NT2/D1 (cell line): Measurements from ENCODE around the gene DDX27.
"Not testable (repeated sequence)": the region's sequence is repeated elsewhere in the genome, so short reads cannot be mapped to it uniquely, and the experiment has no call there.

ENCODE experiments used
- SUZ12 ChIP-seq: IDR thresholded peaks from 2 replicates; pipeline ENCODE4 v1.6.1; 2011; ENCODE audit not compliant: insufficient read length, insufficient read depth; ENCODE audit errors: extremely low read depth
- YY1 ChIP-seq: IDR thresholded peaks from 2 replicates; pipeline ENCODE4 v1.6.1; 2011; ENCODE audit not compliant: insufficient read length, insufficient read depth
- ZNF274 ChIP-seq: IDR thresholded peaks from 2 replicates; pipeline ENCODE4 v1.6.1; 2011; ENCODE audit warnings: mild to moderate bottlenecking, low read depth, low read length

DNA sequence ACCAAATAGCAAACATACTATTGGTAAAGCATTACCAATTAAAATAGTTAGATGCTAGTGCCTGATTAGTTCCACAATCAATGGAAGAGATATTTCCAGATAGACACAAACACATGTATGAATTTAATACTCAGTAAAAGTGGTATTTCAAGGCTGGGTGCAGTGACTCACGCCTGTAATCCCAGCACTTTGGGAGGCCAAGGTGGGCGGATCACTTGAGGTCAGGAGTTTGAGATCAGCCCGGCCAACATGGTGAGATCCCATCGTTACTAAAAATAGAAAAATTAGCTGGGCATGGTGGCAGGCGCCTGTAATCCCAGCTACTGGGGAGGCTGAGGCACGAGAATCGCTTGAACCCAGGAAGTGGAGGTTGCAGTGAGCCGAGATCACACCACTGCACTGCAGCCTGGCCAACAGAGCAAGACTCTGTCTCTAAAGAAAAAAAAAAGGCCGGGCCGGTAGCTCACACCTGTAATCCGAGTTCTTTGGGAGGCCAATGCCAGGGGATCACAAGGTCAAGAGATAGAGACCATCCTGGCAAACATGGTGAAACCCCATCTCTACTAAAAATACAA, 26.2 kb upstream of the DDX27 start:
- TF ChIP-seq YY1, ZNF274, SUZ12: not testable (repeated sequence)
